DMS79 (cell line): ENCODE data around the gene SERPINA5.
"Not testable (repeated sequence)": the region's sequence is repeated elsewhere in the genome, so short reads cannot be mapped to it uniquely, and the experiment has no call there.

Experiments
- DNase-seq: peaks from one replicate; lab custom pipeline; 2025; lab: John Stamatoyannopoulos, UW

Gene SERPINA5

GRCh38 chr14:94598816-94599655 lies 17.8 kb downstream of the SERPINA5 start:
- no peak for DNase-seq

- no peak for DNase-seq
Observed at GRCh38 chr14:94599656-94600004, 18.4 kb downstream of the SERPINA5 start.

DNA sequence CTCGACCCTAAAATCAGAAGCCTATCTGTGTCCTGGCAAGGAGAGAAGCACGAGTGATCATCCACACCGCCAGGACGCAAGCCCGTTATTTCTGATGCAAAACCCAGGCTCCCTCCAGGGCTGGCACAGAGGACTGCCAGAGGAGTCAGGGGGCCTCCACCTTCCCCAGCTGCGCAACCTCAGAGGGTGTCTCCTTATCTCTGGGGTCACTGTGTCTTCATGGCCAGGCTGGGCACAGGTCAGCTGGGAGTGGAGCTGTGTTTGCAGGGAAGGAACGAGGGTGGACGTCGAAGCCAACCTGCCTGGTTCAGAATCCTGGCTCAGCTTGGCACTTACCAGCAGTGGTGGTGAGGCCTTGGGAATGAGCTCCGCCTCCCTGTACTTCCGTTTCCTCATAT lies 18.9 kb downstream of the SERPINA5 start:
- no peak for DNase-seq

DNA sequence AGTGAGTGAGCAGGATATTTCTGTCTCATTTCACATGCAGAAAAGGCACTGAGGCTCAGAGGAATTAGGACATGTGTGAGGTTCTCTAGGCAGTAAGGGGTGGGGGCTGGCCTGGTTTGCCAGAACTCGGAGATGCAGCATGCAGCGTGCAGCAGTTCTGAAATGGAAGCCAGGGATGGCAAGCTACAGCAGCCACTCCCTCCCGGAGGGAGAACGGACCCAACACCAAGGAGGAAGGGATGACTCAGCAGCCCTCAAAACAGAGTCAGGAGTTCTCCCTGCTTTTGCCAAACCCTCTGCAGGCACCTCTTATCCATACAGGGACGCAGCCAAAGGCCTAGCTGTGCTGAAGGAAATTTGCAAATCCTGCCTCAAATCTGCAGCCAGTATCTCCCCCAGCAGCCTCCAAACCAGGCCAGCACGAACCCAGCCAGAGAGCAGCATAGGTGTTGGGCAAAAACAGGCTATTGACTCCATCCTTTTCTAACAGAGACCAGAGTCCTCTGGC lies 20.7 kb downstream of the SERPINA5 start:
- DNase-seq, result no peak

DNA sequence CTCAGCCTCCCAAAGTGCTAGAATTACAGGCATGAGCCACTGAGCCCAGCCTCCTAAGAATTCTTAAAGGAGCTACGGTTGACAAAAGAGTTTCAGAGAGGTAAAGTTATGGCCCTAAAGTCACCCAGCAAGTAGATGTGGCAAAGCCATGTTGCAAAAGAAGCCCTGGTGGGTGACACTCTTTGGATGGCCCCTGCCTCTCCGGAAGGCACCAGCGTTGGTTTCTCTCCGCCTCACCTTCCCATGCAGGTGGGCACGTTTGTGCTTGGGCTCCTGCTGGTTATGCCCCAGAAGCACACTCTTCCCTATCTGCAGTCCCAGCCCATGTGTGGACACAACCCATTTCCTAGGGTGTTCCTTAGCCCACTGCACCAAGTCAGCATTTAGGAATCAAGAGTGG lies 21.5 kb downstream of the SERPINA5 start:
- DNase-seq, result no peak

DNA sequence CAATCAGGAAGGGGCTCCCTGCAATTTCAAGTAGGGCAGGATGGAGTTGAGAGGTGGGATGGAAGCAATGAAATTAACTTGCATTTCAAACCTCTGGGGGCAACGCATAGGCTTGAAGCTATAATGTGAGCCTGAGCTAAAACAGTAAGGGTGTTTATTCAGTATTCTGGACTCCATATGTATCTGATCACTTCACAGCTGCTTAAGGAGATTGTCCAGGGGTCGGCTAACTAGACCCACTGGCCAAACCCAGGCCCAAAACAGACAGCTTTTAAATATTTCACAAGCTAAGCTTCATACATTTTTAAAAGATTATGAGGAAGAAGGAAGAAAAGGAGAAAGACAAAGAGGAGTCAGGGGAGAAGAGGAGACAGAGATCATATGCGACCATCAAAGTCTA lies 24.1 kb downstream of the SERPINA5 start:
- DNase-seq, result no peak

GRCh38 chr14:94608966-94609365 lies 27.7 kb downstream of the SERPINA5 start:
- not testable (repeated sequence) for DNase-seq

GRCh38 chr14:94611179-94611578 lies 30.0 kb downstream of the SERPINA5 start:
- DNase-seq, result no peak

DNA sequence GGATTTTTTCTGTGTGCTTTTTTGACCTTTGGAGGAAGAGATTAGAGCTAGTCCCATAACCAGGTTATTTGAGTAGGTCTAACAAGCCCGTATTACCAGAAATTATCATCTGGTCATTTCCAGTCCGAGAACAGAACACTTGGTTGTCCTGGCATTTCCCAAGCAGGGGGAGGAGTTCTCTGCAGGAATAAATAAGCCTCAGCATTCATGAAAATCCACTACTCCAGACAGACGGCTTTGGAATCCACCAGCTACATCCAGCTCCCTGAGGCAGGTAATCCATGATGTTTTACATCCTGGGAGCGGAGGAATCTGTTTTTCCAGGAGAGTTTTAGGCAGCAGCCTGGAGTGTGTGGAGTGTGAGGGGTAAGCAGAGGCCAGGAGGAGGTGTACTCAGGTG lies 30.9 kb downstream of the SERPINA5 start, which contains the start of gene SERPINA3:
SERPINA3 (plus strand) TSS at position 218 of the 400 bp plus-strand sequence. CDS start 2,051 bp downstream, outside the sequence.
- no peak for DNase-seq

GRCh38 chr14:94612580-94613554 lies 31.6 kb downstream of the SERPINA5 start:
- DNase-seq, result no peak

GRCh38 chr14:94613720-94614644 lies 32.8 kb downstream of the SERPINA5 start:
- DNase-seq, result no peak

GRCh38 chr14:94614802-94615201 lies 33.6 kb downstream of the SERPINA5 start:
- DNase-seq, result no peak

GRCh38 chr14:94615254-94615653 lies 34.0 kb downstream of the SERPINA5 start:
- no peak for DNase-seq

DNA sequence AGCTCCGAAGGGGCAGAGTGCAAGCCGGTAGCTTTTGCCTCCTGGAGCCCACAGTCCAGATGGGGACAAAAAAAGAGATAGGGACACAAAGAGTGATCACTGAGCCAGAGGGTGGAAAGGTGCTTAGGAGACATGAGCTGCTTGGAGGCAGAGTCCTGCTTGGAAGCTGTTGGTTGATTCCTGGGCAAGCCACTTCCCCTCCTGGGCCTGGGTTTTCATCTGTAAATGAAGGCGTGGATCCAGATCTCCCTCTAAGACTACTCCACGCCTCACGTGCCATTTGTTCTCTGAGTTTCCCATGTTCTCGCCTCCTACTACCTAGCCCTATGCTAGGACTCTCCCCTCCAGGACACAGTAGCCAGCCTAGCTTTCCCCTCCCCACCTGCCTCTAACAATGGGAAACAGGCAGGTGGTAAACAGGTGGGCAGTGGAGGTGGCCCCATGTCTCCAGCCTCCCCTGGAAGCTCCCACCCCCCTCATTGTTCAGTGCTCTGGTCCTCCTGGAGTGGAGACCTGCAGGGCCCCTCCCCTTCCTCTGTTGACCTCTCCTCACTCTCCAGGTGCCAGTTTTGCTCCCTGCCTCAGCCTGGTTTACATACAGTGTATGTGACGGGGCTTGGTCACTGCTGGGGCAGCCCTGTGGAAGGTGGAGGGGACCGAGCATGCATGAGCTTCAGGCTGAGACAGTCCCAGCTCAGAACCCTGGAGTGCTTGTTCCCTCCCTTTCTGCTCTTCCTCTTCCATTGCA lies 34.8 kb downstream of the SERPINA5 start:
- no peak for DNase-seq

DNA sequence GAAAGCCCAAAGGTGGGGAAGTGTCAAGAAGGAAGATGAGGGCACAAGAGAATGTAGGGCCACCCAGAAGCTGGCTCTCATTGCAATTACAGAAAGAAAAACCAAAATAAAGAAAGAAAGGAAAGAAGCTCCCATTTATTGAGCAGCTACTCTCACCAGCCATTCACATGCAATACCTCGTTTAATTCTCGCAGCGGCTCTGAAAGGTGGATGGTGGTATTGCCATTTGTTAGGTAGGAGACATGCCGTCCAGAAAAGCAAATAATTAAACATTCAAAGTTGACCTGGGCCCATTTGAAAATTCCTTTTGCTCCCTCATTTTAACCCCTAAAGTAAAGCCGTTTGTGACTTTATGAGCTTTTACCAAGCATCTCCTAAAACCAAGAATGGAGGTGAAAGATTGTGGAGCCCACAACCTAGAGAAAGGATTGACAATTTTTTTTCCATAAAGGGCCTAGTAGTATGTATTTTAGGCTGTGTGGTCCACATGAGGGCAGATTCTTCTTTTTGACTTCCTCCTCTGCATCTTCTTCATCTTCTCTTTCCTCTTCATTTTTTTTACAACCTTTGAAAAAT lies 36.2 kb downstream of the SERPINA5 start:
- DNase-seq, result no peak

DNA sequence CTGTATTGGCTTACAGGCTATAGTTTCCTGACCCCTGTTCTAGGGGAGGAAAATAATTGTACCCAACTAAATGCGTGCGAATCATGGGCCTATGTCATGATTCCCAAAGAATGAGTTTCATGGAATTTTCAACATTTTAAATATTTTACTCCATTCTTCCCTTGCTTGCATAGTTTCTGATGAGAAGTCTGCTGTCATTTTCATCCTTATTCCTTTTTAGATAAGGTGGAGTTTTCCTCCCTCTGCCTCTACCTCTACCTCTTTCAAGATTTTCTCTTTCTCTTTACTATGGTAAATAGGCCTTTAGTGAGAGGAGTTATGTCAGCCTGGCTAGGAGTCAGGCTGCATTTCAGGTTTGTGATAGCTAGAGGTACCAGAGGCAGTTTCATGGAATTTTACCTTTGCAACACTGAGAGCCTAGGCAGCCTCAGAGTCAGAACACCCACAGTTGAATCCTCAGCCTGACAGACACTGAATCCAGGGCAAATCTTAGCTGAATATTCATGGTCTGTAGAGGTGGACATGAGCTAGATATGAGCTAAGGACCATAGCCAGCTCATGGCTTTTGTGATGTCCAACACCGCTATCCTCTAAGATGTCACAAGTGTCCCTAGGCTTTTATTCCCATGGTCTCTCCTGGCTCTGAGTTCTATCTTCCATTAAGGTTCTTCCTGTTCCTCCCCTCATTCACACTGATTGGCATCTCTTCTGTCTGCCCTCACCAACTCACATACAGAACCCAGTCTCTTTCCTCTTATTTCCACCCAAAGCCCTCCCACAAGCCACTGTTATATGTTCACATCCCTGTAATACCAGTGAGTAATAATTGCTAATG lies 37.0 kb downstream of the SERPINA5 start:
- DNase-seq, result no peak

DNA sequence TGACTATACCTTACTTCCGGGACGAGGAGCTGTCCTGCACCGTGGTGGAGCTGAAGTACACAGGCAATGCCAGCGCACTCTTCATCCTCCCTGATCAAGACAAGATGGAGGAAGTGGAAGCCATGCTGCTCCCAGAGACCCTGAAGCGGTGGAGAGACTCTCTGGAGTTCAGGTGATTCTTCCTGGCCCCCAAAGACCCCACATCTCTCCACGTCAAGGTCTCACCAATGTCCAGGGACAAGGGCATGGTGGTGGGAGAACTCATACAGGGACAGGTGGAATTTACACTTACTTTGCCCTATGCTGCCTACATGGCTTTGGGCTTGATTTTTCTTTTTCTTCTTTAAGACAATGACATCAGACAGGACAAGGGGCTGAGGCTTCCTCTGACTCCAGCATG lies 38.1 kb downstream of the SERPINA5 start:
- DNase-seq, result no peak

DNA sequence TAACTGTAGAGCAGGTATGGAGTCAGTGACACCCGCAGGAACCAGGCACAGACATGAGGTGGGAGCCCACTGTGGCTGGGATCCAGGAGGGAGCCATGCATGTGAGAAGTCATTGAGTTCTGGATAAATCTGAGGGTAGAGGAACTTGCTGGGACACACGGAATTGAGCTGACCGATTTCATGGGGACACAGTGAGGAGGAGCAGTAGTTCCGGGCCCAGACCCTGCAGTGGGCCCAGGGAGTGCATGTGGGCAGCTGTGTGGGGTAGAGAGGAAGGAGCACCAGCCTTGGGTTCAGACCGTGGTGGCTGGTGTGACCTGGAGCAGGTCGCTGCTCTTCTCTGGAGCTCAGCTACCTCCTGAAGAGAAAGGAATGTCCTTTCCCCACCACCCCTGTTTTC lies 39.4 kb downstream of the SERPINA5 start:
- DNase-seq, result no peak

DNA sequence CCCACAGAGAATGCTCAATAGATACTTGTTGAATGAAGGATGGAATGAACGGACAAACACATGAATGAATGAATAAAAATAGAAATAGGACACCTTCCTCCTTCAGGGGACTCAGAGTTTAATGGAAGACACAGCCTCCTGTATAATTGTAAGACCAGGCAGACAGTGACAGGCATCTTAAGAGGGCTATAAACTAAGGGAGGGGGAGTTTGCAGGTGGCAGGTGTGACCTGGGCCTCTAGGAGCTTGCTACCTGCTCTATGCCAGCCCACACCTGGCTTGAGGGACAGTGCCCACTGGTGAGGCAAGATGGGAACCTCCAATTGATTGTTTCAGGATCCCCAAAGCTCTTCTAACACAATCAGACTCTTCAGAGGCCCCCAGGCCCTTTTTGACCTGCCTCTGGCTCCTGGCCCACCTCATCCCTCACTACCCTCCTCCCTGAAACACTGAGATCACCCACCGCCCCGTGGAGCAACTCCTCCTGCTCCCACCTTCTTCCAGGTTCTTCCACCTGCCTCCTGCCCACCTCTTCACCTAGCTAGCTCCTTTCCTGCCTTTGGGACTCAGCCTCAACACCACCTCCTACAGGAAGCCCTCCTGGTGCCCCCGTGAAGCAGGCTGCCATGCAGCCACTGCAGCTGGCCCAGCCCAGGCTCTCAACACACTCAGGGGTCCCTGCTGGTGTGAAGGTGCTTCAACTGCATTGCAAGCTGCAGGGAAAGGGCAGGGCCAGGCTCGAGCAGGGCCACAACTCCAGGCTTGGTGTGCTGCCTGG lies 40.3 kb downstream of the SERPINA5 start:
- DNase-seq, result no peak
